ENCODE results near the gene SLC5A10.
"Not testable (repeated sequence)": the region's sequence is repeated elsewhere in the genome, so short reads cannot be mapped to it uniquely, and the experiment has no call there.

SLC5A10 gene

DNA sequence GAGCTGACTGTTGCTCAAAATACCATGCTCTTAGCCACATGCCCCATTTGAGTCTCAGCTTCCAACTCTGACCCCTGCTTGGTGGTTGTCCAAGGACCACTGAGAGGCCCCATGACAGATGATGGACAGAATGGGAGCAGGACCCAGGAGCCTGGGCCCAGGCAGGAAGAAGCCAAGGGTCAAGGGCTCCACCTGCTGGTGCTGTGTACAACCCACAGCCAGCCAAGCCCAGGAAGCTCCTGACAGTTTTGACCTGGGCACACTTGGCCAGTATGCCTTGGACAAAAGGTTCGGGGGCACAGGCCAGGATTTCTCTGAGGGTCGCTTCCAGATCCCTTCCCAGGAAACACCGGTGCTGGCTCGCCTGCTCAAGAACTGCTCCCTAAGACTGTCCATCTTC, 79.8 kb downstream of the SLC5A10 start:
- TF ChIP-seq, protein P1, sequence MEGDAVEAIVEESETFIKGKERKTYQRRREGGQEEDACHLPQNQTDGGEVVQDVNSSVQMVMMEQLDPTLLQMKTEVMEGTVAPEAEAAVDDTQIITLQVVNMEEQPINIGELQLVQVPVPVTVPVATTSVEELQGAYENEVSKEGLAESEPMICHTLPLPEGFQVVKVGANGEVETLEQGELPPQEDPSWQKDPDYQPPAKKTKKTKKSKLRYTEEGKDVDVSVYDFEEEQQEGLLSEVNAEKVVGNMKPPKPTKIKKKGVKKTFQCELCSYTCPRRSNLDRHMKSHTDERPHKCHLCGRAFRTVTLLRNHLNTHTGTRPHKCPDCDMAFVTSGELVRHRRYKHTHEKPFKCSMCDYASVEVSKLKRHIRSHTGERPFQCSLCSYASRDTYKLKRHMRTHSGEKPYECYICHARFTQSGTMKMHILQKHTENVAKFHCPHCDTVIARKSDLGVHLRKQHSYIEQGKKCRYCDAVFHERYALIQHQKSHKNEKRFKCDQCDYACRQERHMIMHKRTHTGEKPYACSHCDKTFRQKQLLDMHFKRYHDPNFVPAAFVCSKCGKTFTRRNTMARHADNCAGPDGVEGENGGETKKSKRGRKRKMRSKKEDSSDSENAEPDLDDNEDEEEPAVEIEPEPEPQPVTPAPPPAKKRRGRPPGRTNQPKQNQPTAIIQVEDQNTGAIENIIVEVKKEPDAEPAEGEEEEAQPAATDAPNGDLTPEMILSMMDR (IDR thresholded peaks at IDR 0.05; ENCODE audit: unreplicated experiment in 3 of 3): peak in 2 of 3 experiments; percentile 26 to 43

DNA sequence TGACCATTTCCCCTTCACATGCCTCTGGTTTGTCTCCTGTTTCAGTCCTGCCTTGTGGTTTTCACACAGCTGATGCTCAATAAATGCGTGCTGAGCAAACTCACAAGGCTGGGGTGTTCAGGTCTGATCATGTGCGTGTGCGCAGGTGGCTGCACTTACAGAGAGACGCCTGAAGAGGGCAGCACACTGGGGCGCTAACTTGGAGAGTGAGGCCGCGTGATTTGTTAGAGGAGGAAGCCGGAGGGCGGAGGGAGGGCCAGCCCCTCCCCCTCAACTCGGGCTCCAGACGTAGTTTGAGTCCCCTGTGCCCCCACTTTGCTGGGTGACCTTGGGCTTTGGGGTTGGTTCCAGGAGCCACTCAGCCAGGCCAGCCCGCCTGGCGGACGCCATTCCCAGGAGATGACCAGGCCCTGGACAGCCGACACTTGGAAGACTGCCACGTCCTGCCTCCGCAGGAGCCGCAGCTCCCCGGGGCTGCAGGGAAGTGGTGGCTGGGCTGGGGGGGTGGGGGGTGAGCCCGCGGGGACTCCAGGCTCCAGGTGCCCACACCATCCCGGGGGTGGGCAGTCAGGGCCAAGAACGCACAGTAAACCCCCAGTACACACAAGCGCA, 80.5 kb downstream of the SLC5A10 start:
- H3K4me3 Mint-ChIP-seq; H3K36me3 Mint-ChIP-seq (ENCODE audit: low read depth); H3K9me3 Mint-ChIP-seq; H3K27ac Mint-ChIP-seq; H3K4me1 Mint-ChIP-seq; H3K27me3 Mint-ChIP-seq (ENCODE audit: low read depth): not testable (repeated sequence)

More for the DNA sequence above, 79.8 kb downstream of the SLC5A10 start:
- H3K36me3 Mint-ChIP-seq (ENCODE audit: low read depth); H3K4me1 Mint-ChIP-seq; H3K27me3 Mint-ChIP-seq (ENCODE audit: low read depth); H3K9me3 Mint-ChIP-seq; H3K4me3 Mint-ChIP-seq; H3K27ac Mint-ChIP-seq: not testable (repeated sequence)

DNA sequence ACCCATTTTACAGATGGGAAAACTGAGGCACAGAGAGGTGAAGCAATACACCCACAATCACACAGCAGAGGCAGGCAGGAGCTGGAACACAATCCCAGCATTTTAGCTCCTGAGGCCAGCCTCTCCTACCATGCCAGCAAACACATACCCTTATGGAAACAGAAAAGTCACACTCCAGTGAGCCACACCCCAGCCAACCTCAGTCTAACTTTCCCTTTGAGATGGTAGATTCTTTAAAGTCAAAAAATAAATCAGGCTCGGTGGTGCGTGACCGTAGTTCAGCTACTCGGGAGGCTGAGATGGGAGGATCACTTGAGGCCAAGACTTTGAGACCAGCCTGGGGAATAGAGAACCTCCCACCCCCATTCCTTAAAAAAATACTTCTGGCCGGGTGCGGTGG, 84.2 kb downstream of the SLC5A10 start:
- not testable (repeated sequence) for H3K27me3 Mint-ChIP-seq (ENCODE audit: low read depth); H3K27ac Mint-ChIP-seq; H3K4me1 Mint-ChIP-seq; H3K36me3 Mint-ChIP-seq (ENCODE audit: low read depth); H3K4me3 Mint-ChIP-seq; H3K9me3 Mint-ChIP-seq

DNA sequence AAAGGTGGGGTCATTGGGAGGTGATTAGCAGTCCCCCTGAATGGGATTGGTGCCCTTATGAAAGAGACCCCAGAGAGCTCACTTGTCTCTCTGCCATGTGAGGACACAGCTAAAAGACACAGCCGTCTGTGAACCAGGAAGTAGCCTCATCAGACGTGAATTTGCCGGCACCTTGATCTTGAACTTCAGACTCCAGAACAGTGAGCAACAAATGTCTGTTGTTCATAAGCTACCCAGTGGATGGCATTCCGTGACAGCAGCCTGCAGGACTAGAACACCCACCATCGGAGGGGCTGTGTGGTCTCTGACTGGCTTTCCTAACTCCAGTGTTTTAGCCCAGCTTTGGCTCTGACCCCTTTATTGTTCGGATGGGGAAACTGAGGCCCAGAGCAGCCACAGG, 85.6 kb downstream of the SLC5A10 start:
- not testable (repeated sequence) for H3K36me3 Mint-ChIP-seq (ENCODE audit: low read depth); H3K4me1 Mint-ChIP-seq; H3K9me3 Mint-ChIP-seq; H3K27ac Mint-ChIP-seq; H3K27me3 Mint-ChIP-seq (ENCODE audit: low read depth); H3K4me3 Mint-ChIP-seq

DNA sequence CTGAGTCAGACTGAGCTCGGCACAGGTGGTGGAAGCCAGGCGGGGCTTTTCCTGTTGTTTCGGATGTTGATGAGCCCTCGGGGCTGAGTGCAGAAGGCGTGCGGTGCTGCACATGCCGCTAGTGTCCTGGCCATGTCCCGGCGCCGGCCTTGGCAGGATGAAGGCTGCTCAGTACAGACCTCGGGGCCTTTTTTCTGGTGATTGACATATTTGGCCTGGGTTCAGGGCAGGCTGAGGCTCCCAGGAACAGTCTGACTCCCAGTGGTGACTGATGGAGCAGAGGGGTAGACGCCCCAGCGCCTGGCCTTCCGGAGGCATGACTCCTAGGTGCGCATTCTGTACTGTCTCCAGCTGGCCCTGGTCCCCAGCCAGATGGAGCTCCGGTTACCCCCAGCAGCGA, 86.0 kb downstream of the SLC5A10 start:
- H3K4me3 Mint-ChIP-seq; H3K36me3 Mint-ChIP-seq (ENCODE audit: low read depth); H3K27ac Mint-ChIP-seq; H3K9me3 Mint-ChIP-seq; H3K4me1 Mint-ChIP-seq; H3K27me3 Mint-ChIP-seq (ENCODE audit: low read depth): not testable (repeated sequence)

DNA sequence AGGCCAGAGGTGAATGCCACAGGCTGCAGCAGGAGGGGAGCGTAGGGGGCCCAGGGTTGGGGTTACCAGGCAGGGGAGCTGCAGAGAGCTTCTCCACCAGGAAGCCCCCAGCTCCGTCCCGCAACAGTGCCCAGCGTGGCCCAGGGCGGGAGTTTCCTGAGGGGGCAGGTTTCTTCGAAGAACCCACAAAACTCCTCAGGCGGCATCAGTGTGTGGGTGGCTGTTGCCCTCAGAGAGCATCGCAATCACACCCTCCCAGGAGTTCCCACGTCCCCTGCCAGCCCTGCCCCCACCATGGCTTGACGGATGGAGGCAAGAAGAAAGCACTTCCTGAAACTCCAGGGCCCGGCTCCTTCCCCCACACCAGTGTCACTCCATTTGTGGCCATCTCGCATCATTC, 86.8 kb downstream of the SLC5A10 start:
- H3K27ac Mint-ChIP-seq; H3K9me3 Mint-ChIP-seq; H3K27me3 Mint-ChIP-seq (ENCODE audit: low read depth); H3K4me3 Mint-ChIP-seq; H3K4me1 Mint-ChIP-seq; H3K36me3 Mint-ChIP-seq (ENCODE audit: low read depth): not testable (repeated sequence)

DNA sequence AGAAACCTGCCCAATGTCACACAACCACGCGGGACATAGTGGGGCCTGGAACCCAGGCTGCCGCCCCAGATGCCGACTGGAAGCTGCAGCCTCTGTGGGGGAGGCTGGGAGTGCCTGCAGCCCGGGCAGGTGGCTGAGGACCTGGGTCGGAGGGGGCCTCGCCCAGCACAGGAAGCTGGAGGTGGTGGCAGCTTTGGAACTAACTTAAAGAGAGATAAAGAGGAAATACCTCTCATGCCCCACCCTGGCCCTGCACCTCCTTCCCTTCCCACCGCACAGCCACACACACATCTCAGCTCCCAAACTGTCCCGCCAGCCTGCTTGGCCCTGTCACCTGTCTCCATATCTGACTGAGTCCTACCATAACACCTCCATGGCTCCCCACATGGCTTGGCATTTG, 88.4 kb downstream of the SLC5A10 start:
- H3K36me3 Mint-ChIP-seq (ENCODE audit: low read depth); H3K4me3 Mint-ChIP-seq; H3K27me3 Mint-ChIP-seq (ENCODE audit: low read depth); H3K27ac Mint-ChIP-seq; H3K4me1 Mint-ChIP-seq; H3K9me3 Mint-ChIP-seq: not testable (repeated sequence)

DNA sequence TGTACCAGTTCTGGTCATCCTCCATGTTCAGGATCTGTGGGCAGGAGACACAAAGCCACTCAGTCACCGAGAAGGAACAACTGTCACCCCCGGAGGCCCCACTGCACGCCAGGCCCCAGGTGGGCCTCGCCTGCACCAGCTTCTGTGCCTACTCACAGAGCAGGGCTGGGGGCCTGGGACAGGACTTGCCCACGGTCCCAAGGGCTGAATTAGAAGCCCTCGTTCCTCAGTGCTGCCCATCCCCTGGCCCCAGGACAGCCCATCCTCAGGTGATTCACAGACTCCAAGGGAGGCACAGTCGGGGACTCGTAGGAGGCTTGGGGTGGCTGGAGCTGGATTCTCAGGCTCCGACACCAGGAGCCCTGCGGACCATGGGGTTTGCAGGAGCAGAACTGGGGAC, 89.9 kb downstream of the SLC5A10 start:
- H3K27me3 Mint-ChIP-seq (ENCODE audit: low read depth); H3K4me3 Mint-ChIP-seq; H3K4me1 Mint-ChIP-seq; H3K27ac Mint-ChIP-seq; H3K9me3 Mint-ChIP-seq; H3K36me3 Mint-ChIP-seq (ENCODE audit: low read depth): not testable (repeated sequence)

DNA sequence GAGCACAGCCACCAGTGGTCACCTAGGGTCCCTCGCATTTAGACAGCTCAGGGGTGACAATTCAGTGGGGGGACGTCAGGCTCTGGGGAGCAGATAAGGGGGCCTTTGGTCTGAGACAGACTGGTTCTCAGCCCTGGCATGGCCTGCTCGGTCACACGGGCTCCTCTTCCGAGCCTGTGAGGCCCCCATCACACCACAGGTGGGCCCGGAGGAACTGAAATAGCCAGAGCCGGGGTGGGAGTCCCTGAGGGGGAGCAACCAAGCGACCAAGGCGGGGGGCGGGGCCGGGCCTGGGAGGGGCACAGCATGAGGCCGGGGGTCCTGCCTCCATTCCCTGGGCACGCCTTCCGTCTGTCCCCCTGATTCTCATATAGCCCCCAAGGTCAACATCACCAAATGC, 90.4 kb downstream of the SLC5A10 start:
- H3K9me3 Mint-ChIP-seq; H3K4me1 Mint-ChIP-seq; H3K27ac Mint-ChIP-seq; H3K4me3 Mint-ChIP-seq; H3K27me3 Mint-ChIP-seq (ENCODE audit: low read depth); H3K36me3 Mint-ChIP-seq (ENCODE audit: low read depth): not testable (repeated sequence)

DNA sequence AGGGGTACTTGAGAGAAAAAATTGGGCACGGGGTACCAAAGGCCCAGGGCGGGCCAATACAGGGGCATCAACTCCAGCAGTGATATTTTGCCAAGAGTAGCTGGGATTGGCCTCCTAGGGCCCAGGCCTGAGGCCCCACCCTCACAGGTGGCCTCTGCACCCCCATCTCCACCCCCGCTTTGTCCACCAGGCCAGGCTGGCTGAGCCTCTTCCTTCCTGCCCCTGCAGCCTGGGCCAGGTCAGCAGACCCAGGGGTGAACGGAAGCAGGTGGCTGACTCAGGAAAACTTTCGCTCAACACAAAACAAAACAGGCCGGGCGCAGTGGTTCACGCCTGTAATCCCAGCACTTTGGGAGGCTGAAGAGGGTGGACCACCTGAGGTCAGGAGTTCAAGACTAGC, 91.1 kb downstream of the SLC5A10 start:
- not testable (repeated sequence) for H3K4me1 Mint-ChIP-seq; H3K9me3 Mint-ChIP-seq; H3K4me3 Mint-ChIP-seq; H3K36me3 Mint-ChIP-seq (ENCODE audit: low read depth); H3K27me3 Mint-ChIP-seq (ENCODE audit: low read depth); H3K27ac Mint-ChIP-seq

DNA sequence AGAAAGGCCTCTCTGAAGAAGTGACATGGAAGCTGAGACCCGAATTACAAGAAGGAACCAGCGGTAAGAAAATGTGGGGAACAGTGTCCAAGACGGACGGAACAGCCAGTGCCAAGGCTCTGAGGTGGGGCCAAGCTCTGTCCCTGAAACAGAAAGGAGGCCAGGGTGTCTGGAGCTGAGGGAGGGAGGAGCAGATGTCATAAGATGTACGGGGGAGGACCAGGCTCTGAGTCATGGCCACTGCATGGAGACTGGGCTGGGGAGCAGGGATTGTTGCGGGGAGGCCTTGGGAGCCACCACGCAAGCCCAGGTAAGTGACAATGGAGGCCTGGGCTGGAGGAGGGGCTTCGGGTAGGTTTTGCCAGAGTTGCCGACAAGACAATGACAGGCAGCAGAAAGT, 92.7 kb downstream of the SLC5A10 start:
- H3K4me1 Mint-ChIP-seq; H3K36me3 Mint-ChIP-seq (ENCODE audit: low read depth); H3K27ac Mint-ChIP-seq; H3K4me3 Mint-ChIP-seq; H3K9me3 Mint-ChIP-seq; H3K27me3 Mint-ChIP-seq (ENCODE audit: low read depth): not testable (repeated sequence)

DNA sequence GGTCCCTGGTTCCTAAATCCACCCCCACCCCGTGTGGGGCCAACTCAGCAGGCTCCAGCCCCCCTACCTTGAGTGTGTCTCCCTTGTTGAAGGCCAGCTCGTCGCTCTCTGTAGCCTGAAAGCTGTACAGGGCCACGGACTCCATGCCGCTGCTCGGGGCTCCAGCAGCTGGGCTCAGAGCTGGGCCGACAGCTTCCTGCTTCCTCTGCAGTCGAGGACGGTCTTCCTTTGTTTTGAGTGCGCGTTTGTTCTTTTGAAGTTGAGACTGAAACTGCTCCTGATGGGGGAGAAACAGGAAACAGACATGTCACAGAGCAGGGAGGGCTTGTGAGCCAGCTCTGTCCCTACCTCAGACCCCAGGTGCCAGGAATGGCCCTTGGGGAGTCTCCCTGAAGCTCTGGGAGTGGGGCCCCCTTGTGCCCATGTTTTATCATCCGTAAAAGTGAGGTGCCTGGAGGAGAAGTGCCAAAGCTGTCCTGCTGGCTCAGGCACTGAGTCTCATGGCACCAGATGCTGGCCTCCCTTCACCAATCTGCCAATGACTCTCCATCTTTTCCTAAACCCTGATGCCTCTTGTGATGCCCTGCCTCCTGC, 94.9 kb downstream of the SLC5A10 start, which contains the start of gene GRAP:
Gene GRAP (minus strand): TSS at position 176 of the 594 bp plus-strand sequence. CDS start 31 bp downstream, at position 145.
- H3K4me3 Mint-ChIP-seq; H3K27ac Mint-ChIP-seq; H3K36me3 Mint-ChIP-seq (ENCODE audit: low read depth); H3K9me3 Mint-ChIP-seq; H3K27me3 Mint-ChIP-seq (ENCODE audit: low read depth); H3K4me1 Mint-ChIP-seq: not testable (repeated sequence)

DNA sequence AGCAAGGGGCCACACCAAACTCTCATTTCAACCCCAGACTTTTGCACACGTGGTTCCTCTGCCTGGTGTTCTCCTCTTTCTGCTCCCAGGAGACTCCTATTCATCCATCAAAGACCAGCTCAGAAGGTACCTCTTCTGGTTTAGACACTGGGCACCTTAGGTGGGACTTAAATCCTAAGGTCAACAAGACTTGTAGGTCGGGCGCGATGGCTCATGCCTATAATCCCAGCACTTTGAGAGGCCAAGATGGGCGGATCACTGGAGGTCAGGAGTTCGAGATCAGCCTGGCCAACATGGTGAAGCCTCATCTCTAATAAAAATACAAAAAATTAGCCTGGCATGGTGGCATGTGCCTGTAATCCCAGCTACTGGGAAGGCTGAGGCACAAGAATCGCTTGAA, 95.5 kb downstream of the SLC5A10 start:
- H3K9me3 Mint-ChIP-seq; H3K4me3 Mint-ChIP-seq; H3K27ac Mint-ChIP-seq; H3K36me3 Mint-ChIP-seq (ENCODE audit: low read depth); H3K4me1 Mint-ChIP-seq; H3K27me3 Mint-ChIP-seq (ENCODE audit: low read depth): not testable (repeated sequence)

DNA sequence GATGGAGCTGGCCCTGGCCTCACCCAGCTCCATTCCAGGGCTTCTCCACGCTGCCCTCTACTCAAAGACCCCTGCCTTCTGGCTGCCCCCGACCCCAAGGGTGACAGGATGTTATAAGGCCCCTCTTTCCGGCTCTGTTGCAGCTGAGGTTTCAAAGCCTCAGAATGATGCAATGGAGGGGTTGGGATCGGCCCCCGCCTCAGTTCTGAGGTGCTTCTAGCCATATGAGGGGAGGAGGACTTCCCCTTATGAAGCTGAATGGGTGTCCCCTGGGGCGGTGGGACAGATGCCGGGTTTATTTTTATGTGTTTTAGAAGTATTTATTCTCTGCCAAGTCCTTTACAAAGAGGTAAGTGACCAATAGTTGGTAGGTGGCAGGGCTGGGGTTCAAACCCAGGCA, 96.9 kb downstream of the SLC5A10 start:
- not testable (repeated sequence) for H3K27me3 Mint-ChIP-seq (ENCODE audit: low read depth); H3K4me1 Mint-ChIP-seq; H3K9me3 Mint-ChIP-seq; H3K4me3 Mint-ChIP-seq; H3K27ac Mint-ChIP-seq; H3K36me3 Mint-ChIP-seq (ENCODE audit: low read depth)

DNA sequence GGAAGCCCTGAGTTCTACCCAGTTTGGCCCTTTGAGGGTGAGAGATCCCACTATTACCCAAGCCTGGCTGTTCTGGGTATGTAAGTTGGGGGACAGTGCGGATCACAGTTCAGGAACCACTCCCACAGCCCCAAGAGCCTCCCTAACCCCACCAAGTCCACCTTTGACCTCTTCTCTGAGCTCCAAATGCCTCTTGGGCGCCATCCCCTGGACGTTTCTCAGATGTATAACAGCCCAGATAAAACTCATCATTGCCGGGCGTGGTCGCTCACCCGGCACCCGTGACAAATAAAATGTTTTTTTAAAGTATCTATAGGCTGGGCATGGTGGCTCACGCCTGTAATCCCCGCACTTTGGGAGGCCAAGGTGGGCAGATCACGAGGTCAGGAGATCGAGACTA, 103.5 kb downstream of the SLC5A10 start:
- not testable (repeated sequence) for H3K27me3 Mint-ChIP-seq (ENCODE audit: low read depth)

More for the DNA sequence above, 103.5 kb downstream of the SLC5A10 start:
- not testable (repeated sequence) for H3K36me3 Mint-ChIP-seq (ENCODE audit: low read depth); H3K27ac Mint-ChIP-seq; H3K4me1 Mint-ChIP-seq; H3K4me3 Mint-ChIP-seq; H3K9me3 Mint-ChIP-seq

Data from nephron (organoid).